Activated T-cell treated with anti-CD3 and anti-CD28 coated beads, Interleukin-2, amount 50 U/mL, for 4 hours (primary cell): ENCODE data around the gene MLKL. TPM values are rescaled to one million over a fixed set of nuclear protein-coding genes. Genes with fewer than 3 reads are reported as not detected.

Experiments
- ATAC-seq, 2 donors: fragments of 200-7000 bp; cut with Tn5 transposase; one replicate each; pipeline ENCODE4 v1.10.0; 2021
- DNase-seq: peaks from one replicate; pipeline ENCODE4 v3.0.0-alpha.2; 2020
- H3K27me3 Mint-ChIP-seq: one replicate; pipeline ENCODE4 v1.8.0; 2021; ENCODE audit warnings: low read depth, mixed read lengths
- H3K36me3 Mint-ChIP-seq: one replicate; pipeline ENCODE4 v1.8.0; 2022; ENCODE audit warnings: mixed read lengths; ENCODE audit not compliant: insufficient read depth
- H3K4me1 Mint-ChIP-seq: one replicate; pipeline ENCODE4 v1.8.0; 2021; ENCODE audit warnings: low read depth, mixed read lengths
- H3K4me3 Mint-ChIP-seq: one replicate; pipeline ENCODE4 v1.8.0; 2021; ENCODE audit warnings: mild to moderate bottlenecking, moderate library complexity, mixed read lengths
- H3K9me3 Mint-ChIP-seq: one replicate; pipeline ENCODE4 v1.8.0; 2021; ENCODE audit warnings: mixed read lengths
- total RNA-seq, 3 donors: library from RNA; stranded (reverse); gene quantifications; one replicate each; pipeline ENCODE4 v1.2.1, GENCODE V29; 2021

MLKL gene
- total RNA-seq, 3 donors from 2014 or later: 27.5 to 36.6 (median 30.9) TPM

GRCh38 chr16:74738113-74738541 lies 37.5 kb upstream of the MLKL start:
- no peaks in the 10 kb centered on the region for H3K9me3 Mint-ChIP-seq
- no peak overlapping the region for H3K4me3 Mint-ChIP-seq
- H3K4me1 Mint-ChIP-seq: no peaks in the 10 kb centered on the region
- ATAC-seq (no peak), DNase-seq (no peak)
- H3K36me3 Mint-ChIP-seq: no peaks in the 10 kb centered on the region
- H3K27me3 Mint-ChIP-seq: peaks cover 3% of the 10 kb centered on the region

- DNase-seq (no peak), ATAC-seq (no peak)
- Mint-ChIP-seq H3K4me1 (no peaks in the 10 kb centered on the region), H3K36me3 (no peaks in the 10 kb centered on the region), H3K27me3 (peaks cover 3% of the 10 kb centered on the region), H3K9me3 (no peaks in the 10 kb centered on the region), H3K4me3 (no peak overlapping the region)
Measured at GRCh38 chr16:74737521-74737920, 36.9 kb upstream of the MLKL start.

- ATAC-seq: no peak
- Mint-ChIP-seq H3K9me3 (no peaks in the 10 kb centered on the region), H3K4me1 (no peaks in the 10 kb centered on the region), H3K4me3 (no peak overlapping the region), H3K36me3 (no peaks in the 10 kb centered on the region), H3K27me3 (peaks cover 3% of the 10 kb centered on the region)
- no peak for DNase-seq
Measured at GRCh38 chr16:74736531-74737157, 36.0 kb upstream of the MLKL start.

GRCh38 chr16:74735554-74735953 lies 34.9 kb upstream of the MLKL start:
- Mint-ChIP-seq H3K9me3 (no peaks in the 10 kb centered on the region), H3K4me3 (no peak overlapping the region)
- no peak for ATAC-seq

GRCh38 chr16:74735162-74735452 lies 34.4 kb upstream of the MLKL start:
- no peak for ATAC-seq
- Mint-ChIP-seq H3K36me3 (no peaks in the 10 kb centered on the region), H3K4me3 (no peak overlapping the region), H3K4me1 (peaks cover 5% of the 10 kb centered on the region), H3K9me3 (no peaks in the 10 kb centered on the region), H3K27me3 (peaks cover 3% of the 10 kb centered on the region)
- no peak for DNase-seq

More at GRCh38 chr16:74735554-74735953, 34.9 kb upstream of the MLKL start:
- no peak for DNase-seq
- Mint-ChIP-seq H3K36me3 (no peaks in the 10 kb centered on the region), H3K4me1 (peaks cover under 1% of the 10 kb centered on the region), H3K27me3 (peaks cover 3% of the 10 kb centered on the region)

GRCh38 chr16:74734361-74735161 lies 33.9 kb upstream of the MLKL start:
- Mint-ChIP-seq H3K4me3 (no peak overlapping the region), H3K27me3 (peaks cover 3% of the 10 kb centered on the region), H3K4me1 (peaks cover 7% of the 10 kb centered on the region), H3K9me3 (no peaks in the 10 kb centered on the region), H3K36me3 (no peaks in the 10 kb centered on the region)
- no peak for ATAC-seq
- no peak for DNase-seq

- H3K9me3 Mint-ChIP-seq: no peaks in the 10 kb centered on the region
- H3K27me3 Mint-ChIP-seq: peaks cover 3% of the 10 kb centered on the region
- no peaks in the 10 kb centered on the region for H3K36me3 Mint-ChIP-seq
- H3K4me1 Mint-ChIP-seq: peaks cover 7% of the 10 kb centered on the region
- no peak for DNase-seq
- no peak for ATAC-seq
- H3K4me3 Mint-ChIP-seq: no peak overlapping the region
Measured at GRCh38 chr16:74732707-74733350, 32.2 kb upstream of the MLKL start.

- no peaks in the 10 kb centered on the region for H3K36me3 Mint-ChIP-seq
- ATAC-seq (no peak), DNase-seq (no peak)
- H3K4me1 Mint-ChIP-seq: peaks cover 7% of the 10 kb centered on the region
- H3K27me3 Mint-ChIP-seq: peaks cover 3% of the 10 kb centered on the region
- H3K9me3 Mint-ChIP-seq: peaks cover 5% of the 10 kb centered on the region
- H3K4me3 Mint-ChIP-seq: no peak overlapping the region
Measured at GRCh38 chr16:74731853-74732477, 31.3 kb upstream of the MLKL start.

- Mint-ChIP-seq H3K4me1 (peaks cover 7% of the 10 kb centered on the region), H3K36me3 (no peaks in the 10 kb centered on the region), H3K9me3 (peaks cover 11% of the 10 kb centered on the region), H3K4me3 (no peak overlapping the region), H3K27me3 (peaks cover 2% of the 10 kb centered on the region)
- ATAC-seq (no peak), DNase-seq (no peak)
Measured at GRCh38 chr16:74729783-74730683, 29.4 kb upstream of the MLKL start.

GRCh38 chr16:74727903-74728302 lies 27.2 kb upstream of the MLKL start:
- no peak for ATAC-seq
- peaks cover 7% of the 10 kb centered on the region for H3K4me1 Mint-ChIP-seq
- H3K36me3 Mint-ChIP-seq: no peaks in the 10 kb centered on the region
- no peak overlapping the region for H3K4me3 Mint-ChIP-seq
- peaks cover 11% of the 10 kb centered on the region for H3K9me3 Mint-ChIP-seq
- H3K27me3 Mint-ChIP-seq: peaks cover 5% of the 10 kb centered on the region
- no peak for DNase-seq

GRCh38 chr16:74726716-74727115 lies 26.1 kb upstream of the MLKL start:
- Mint-ChIP-seq H3K4me1 (peaks cover 7% of the 10 kb centered on the region), H3K27me3 (peaks cover 6% of the 10 kb centered on the region), H3K4me3 (no peak overlapping the region), H3K9me3 (peaks cover 11% of the 10 kb centered on the region), H3K36me3 (no peaks in the 10 kb centered on the region)
- ATAC-seq (no peak), DNase-seq (no peak)

GRCh38 chr16:74725651-74726455 lies 25.2 kb upstream of the MLKL start:
- Mint-ChIP-seq H3K4me1 (peaks cover 7% of the 10 kb centered on the region), H3K27me3 (peaks cover 6% of the 10 kb centered on the region), H3K36me3 (no peaks in the 10 kb centered on the region), H3K4me3 (no peak overlapping the region), H3K9me3 (peaks cover 11% of the 10 kb centered on the region)
- DNase-seq (no peak), ATAC-seq (no peak)

- H3K9me3 Mint-ChIP-seq: peaks cover 11% of the 10 kb centered on the region
- H3K4me3 Mint-ChIP-seq: no peak overlapping the region
- ATAC-seq (no peak), DNase-seq (no peak)
- no peaks in the 10 kb centered on the region for H3K36me3 Mint-ChIP-seq
- peaks cover 2% of the 10 kb centered on the region for H3K4me1 Mint-ChIP-seq
- peaks cover 6% of the 10 kb centered on the region for H3K27me3 Mint-ChIP-seq
Measured at GRCh38 chr16:74724820-74725549, 24.3 kb upstream of the MLKL start.
